ENCODE data around the gene LYG2. TPM values are rescaled to one million over a fixed set of nuclear protein-coding genes. Genes with fewer than 3 reads are reported as not detected.
A peak's percentile ranks its signal among the peaks of the same experiment; 100 is the strongest.
"Not testable (repeated sequence)": the region's sequence is repeated elsewhere in the genome, so short reads cannot be mapped to it uniquely, and the experiment has no call there.

The LYG2 gene
- total RNA-seq, 4 donors from 2014 or later = not detected

GRCh38 chr2:99279969-99280695 is 24.7 kb upstream of the LYG2 start:
- Histone ChIP-seq H3K4me3 (no peak overlapping the region), H3K36me3 (peaks cover 0 to 80% (median 0%) of the 10 kb centered on the region in 3 donors), H3K27me3 (no peaks in the 10 kb centered on the region), H3K4me1 (no peaks in the 10 kb centered on the region), H3K9me3 (peaks cover 0 to 34% (median 4%) of the 10 kb centered on the region in 4 donors), H3K27ac (no peak overlapping the region)
- DNase-seq (ENCODE audit: low spot score in 2 of 2) = no peak
- TF ChIP-seq CTCF (IDR thresholded peaks at IDR 0.05) = no peak
- TF ChIP-seq EP300 (IDR thresholded peaks at IDR 0.05) = no peak
- no peak for TF ChIP-seq POLR2A (IDR thresholded peaks at IDR 0.05)

- Histone ChIP-seq H3K36me3 (peaks cover 0 to 67% (median 0%) of the 10 kb centered on the region in 3 donors), H3K27ac (peak overlapping the region in 1 of 4 donors; percentile 39), H3K4me3 (no peak overlapping the region), H3K4me1 (no peaks in the 10 kb centered on the region), H3K27me3 (no peaks in the 10 kb centered on the region), H3K9me3 (peaks cover 0 to 34% (median 4%) of the 10 kb centered on the region in 4 donors)
- no peak for DNase-seq (ENCODE audit: low spot score in 2 of 2)
- TF ChIP-seq CTCF (IDR thresholded peaks at IDR 0.05) (no peak), EP300 (IDR thresholded peaks at IDR 0.05) (peak in 1 of 2 donors; percentile 13), POLR2A (IDR thresholded peaks at IDR 0.05) (no peak)
- 63 to 73% methylated on average over 2 of the region's 2 CpGs for WGBS, 2 donors
These were observed 23.4 kb upstream of the LYG2 start for GRCh38 chr2:99278793-99279291.

GRCh38 chr2:99278195-99278765 is 22.8 kb upstream of the LYG2 start:
- H3K27me3 ChIP-seq; H3K4me3 ChIP-seq; H3K27ac ChIP-seq; H3K4me1 ChIP-seq; DNase-seq (ENCODE audit: low spot score in 2 of 2): not testable (repeated sequence)
- H3K9me3 ChIP-seq = peaks cover 0 to 34% (median 4%) of the 10 kb centered on the region in 4 donors
- H3K36me3 ChIP-seq = peaks cover 0 to 62% (median 0%) of the 10 kb centered on the region in 3 donors
- WGBS, 2 donors = 83 to 92% methylated on average over 5 of the region's 5 CpGs

- TF ChIP-seq CTCF (IDR thresholded peaks at IDR 0.05) = no peak
- TF ChIP-seq POLR2A (IDR thresholded peaks at IDR 0.05) = no peak
- no peak for TF ChIP-seq EP300 (IDR thresholded peaks at IDR 0.05)
- Histone ChIP-seq H3K27ac (no peak overlapping the region), H3K4me1 (no peaks in the 10 kb centered on the region), H3K27me3 (no peaks in the 10 kb centered on the region), H3K9me3 (peaks cover 0 to 41% (median 4%) of the 10 kb centered on the region in 4 donors), H3K36me3 (peaks cover 0 to 47% (median 0%) of the 10 kb centered on the region in 3 donors), H3K4me3 (no peak overlapping the region)
- 70% methylated on average over 7 of the region's 7 CpGs for whole genome bisulfite sequencing, 2 donors
- no peak for DNase-seq (ENCODE audit: low spot score in 2 of 2)
These were observed 20.4 kb upstream of the LYG2 start for GRCh38 chr2:99275882-99276281.

GRCh38 chr2:99261242-99261641 is 5.8 kb upstream of the LYG2 start:
- H3K4me3 ChIP-seq = no peak overlapping the region
- no peaks in the 10 kb centered on the region for H3K9me3 ChIP-seq
- 65 to 67% methylated on average over 4 of the region's 4 CpGs for WGBS, 2 donors
- no peak for DNase-seq (ENCODE audit: low spot score in 2 of 2)
- H3K4me1 ChIP-seq = no peaks in the 10 kb centered on the region
- peaks cover 0 to 13% (median 0%) of the 10 kb centered on the region in 3 donors for H3K36me3 ChIP-seq
- no peak overlapping the region for H3K27ac ChIP-seq
- H3K27me3 ChIP-seq = no peaks in the 10 kb centered on the region
- TF ChIP-seq CTCF (IDR thresholded peaks at IDR 0.05) = no peak
- no peak for TF ChIP-seq EP300 (IDR thresholded peaks at IDR 0.05)
- no peak for TF ChIP-seq POLR2A (IDR thresholded peaks at IDR 0.05)

Data from tibial nerve (tissue), 4 donors.